ENCODE measurements around the gene MSGN1. TPM values are rescaled to one million over a fixed set of nuclear protein-coding genes. Genes with fewer than 3 reads are reported as not detected.

MSGN1 gene
- total RNA-seq, 1 donor from 2014 or later: not detected

DNA sequence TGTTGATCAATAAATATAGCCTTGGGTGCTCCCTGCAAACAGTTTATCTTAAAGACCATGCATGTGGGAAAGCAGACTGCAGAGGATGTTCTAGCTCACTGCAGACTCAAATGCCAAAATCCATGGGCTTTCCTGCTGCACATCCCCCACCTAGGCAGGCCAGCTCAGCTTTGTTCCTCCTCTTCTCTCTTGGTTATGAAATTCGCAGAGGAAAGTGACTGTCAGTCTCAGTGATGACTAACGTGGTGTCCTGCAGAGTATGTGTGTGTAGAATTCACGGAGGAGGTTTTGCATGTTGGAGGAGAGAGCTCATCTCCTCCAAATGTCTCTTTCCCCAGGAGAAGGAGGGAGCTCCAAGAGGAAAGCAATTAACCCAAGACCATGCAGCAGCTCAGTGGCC, 40.8 kb downstream of the MSGN1 start:
- H3K4me1 Mint-ChIP-seq (ENCODE audit: low read depth): no peaks in the 10 kb centered on the region
- no peaks in the 10 kb centered on the region for H3K9me3 Mint-ChIP-seq (ENCODE audit: low read depth)
- TF ChIP-seq CTCF (IDR thresholded peaks at IDR 0.05): no peak
- no peak for DNase-seq (ENCODE audit: low spot score)
- peaks cover 54% of the 10 kb centered on the region for H3K27me3 Mint-ChIP-seq (ENCODE audit: low read depth)
- no peak overlapping the region for H3K4me3 Mint-ChIP-seq (ENCODE audit: unreplicated experiment)
- no peak overlapping the region for H3K27ac Mint-ChIP-seq (ENCODE audit: unreplicated experiment)
- H3K36me3 Mint-ChIP-seq (ENCODE audit: low read depth): no peaks in the 10 kb centered on the region

- H3K27me3 Mint-ChIP-seq (ENCODE audit: low read depth): peaks cover 58% of the 10 kb centered on the region
- no peak overlapping the region for H3K27ac Mint-ChIP-seq (ENCODE audit: unreplicated experiment)
- no peak overlapping the region for H3K4me3 Mint-ChIP-seq (ENCODE audit: unreplicated experiment)
- H3K9me3 Mint-ChIP-seq (ENCODE audit: low read depth): no peaks in the 10 kb centered on the region
- DNase-seq (ENCODE audit: low spot score): no peak
- H3K36me3 Mint-ChIP-seq (ENCODE audit: low read depth): no peaks in the 10 kb centered on the region
- H3K4me1 Mint-ChIP-seq (ENCODE audit: low read depth): no peaks in the 10 kb centered on the region
- TF ChIP-seq CTCF (IDR thresholded peaks at IDR 0.05): no peak
These were observed 41.8 kb downstream of the MSGN1 start for GRCh38 chr2:17858064-17858463.

GRCh38 chr2:17863539-17863938, 47.3 kb downstream of the MSGN1 start:
- H3K36me3 Mint-ChIP-seq (ENCODE audit: low read depth): no peaks in the 10 kb centered on the region
- TF ChIP-seq CTCF (IDR thresholded peaks at IDR 0.05): no peak
- no peak overlapping the region for H3K27ac Mint-ChIP-seq (ENCODE audit: unreplicated experiment)
- no peak overlapping the region for H3K4me3 Mint-ChIP-seq (ENCODE audit: unreplicated experiment)
- H3K4me1 Mint-ChIP-seq (ENCODE audit: low read depth): no peaks in the 10 kb centered on the region
- no peak for DNase-seq (ENCODE audit: low spot score)
- H3K9me3 Mint-ChIP-seq (ENCODE audit: low read depth): no peaks in the 10 kb centered on the region
- H3K27me3 Mint-ChIP-seq (ENCODE audit: low read depth): peaks cover 36% of the 10 kb centered on the region

- no peak for DNase-seq (ENCODE audit: low spot score)
- no peaks in the 10 kb centered on the region for H3K9me3 Mint-ChIP-seq (ENCODE audit: low read depth)
- H3K4me3 Mint-ChIP-seq (ENCODE audit: unreplicated experiment): no peak overlapping the region
- H3K36me3 Mint-ChIP-seq (ENCODE audit: low read depth): no peaks in the 10 kb centered on the region
- peaks cover 39% of the 10 kb centered on the region for H3K27me3 Mint-ChIP-seq (ENCODE audit: low read depth)
- no peaks in the 10 kb centered on the region for H3K4me1 Mint-ChIP-seq (ENCODE audit: low read depth)
- H3K27ac Mint-ChIP-seq (ENCODE audit: unreplicated experiment): no peak overlapping the region
- TF ChIP-seq CTCF (IDR thresholded peaks at IDR 0.05): no peak
These were observed 48.4 kb downstream of the MSGN1 start for GRCh38 chr2:17864676-17865075.

DNA sequence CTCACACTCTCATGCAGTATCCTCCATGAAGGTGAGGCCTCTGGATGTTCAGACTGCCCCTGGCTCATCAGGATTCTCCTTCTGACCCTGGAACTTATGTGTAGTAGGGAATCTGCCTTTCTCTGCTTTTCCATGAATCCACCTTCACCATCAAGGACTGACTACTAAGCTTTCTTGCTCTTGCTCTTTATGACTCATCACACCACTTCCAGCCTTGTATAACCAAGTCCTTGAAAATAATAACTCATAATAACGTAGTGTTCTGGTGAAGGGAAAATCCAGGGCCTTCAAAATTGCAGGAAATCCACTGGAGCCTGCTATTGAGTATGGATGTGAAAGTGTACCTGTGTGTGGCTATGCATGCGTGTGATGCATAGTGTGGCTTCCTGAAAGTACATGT, 50.9 kb downstream of the MSGN1 start:
- Mint-ChIP-seq H3K4me3 (ENCODE audit: unreplicated experiment) (no peak overlapping the region), H3K36me3 (ENCODE audit: low read depth) (no peaks in the 10 kb centered on the region), H3K9me3 (ENCODE audit: low read depth) (no peaks in the 10 kb centered on the region), H3K27me3 (ENCODE audit: low read depth) (peaks cover 38% of the 10 kb centered on the region), H3K4me1 (ENCODE audit: low read depth) (no peaks in the 10 kb centered on the region), H3K27ac (ENCODE audit: unreplicated experiment) (no peak overlapping the region)
- TF ChIP-seq CTCF (IDR thresholded peaks at IDR 0.05): no peak
- no peak for DNase-seq (ENCODE audit: low spot score)

Other genes starting within 250 kb of the MSGN1 start
- gene SMC6, start 62.6 kb upstream of the MSGN1 start, total RNA-seq: 20.1 to 21.0 TPM (median 21.0 TPM) in 3 replicates
- gene GEN1, start 62.3 kb upstream of the MSGN1 start, total RNA-seq: 7.2 to 9.4 TPM (median 7.6 TPM) in 3 replicates
- 0.37 to 0.41 TPM in 2 of 3 replicates, not detected in the other for gene KCNS3, start 62.2 kb downstream of the MSGN1 start, total RNA-seq

Measured in chondrocyte (in vitro differentiated cells).